ENCODE data around the gene CBX5. TPM values are rescaled to one million over a fixed set of nuclear protein-coding genes. Genes with fewer than 3 reads are reported as not detected.
A peak's percentile ranks its signal among the peaks of the same experiment; 100 is the strongest.

The CBX5 gene
- total RNA-seq, 1 donor from 2014 or later = 219 TPM

DNA sequence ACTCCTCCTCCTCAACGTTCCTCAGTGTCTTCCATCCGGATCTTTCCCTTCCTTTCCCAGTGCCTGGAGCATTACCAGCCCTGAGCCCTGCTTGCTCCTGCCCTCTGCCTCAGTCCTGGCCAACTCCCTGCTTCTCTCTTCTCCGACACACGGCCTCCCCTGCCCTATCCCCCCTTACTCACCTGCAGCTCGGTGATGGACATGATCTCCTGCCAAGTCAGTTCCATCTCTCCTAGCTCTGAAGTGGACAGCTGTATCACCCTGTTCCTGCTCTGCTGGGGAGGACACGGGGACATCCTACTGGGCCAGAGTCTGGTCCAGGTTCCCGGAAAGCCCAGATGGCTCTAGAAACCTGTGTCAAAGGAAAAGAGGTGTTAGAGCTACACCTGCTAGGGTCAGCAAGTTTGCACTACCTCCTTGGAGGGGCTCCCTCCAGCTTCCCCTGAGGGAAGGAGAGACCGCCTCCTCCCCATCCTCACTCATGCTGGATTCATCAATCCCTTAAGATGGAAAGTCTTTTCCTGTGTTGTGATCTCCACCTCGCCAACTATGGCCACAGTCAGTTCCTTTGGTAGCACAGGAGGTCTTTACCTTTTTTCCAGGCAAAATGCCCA is 15.1 kb upstream of the CBX5 start:
- Mint-ChIP-seq H3K36me3 (peaks cover 3% of the 10 kb centered on the region), H3K27ac (no peak overlapping the region), H3K27me3 (ENCODE audit: low read depth) (peaks cover 2% of the 10 kb centered on the region), H3K4me3 (no peak overlapping the region), H3K9me3 (no peaks in the 10 kb centered on the region), H3K4me1 (peaks cover 10% of the 10 kb centered on the region)
- DNase-seq (ENCODE audit: low spot score in 2 of 2, unreplicated experiment in 2 of 2) = no peak
- TF ChIP-seq, protein P1, sequence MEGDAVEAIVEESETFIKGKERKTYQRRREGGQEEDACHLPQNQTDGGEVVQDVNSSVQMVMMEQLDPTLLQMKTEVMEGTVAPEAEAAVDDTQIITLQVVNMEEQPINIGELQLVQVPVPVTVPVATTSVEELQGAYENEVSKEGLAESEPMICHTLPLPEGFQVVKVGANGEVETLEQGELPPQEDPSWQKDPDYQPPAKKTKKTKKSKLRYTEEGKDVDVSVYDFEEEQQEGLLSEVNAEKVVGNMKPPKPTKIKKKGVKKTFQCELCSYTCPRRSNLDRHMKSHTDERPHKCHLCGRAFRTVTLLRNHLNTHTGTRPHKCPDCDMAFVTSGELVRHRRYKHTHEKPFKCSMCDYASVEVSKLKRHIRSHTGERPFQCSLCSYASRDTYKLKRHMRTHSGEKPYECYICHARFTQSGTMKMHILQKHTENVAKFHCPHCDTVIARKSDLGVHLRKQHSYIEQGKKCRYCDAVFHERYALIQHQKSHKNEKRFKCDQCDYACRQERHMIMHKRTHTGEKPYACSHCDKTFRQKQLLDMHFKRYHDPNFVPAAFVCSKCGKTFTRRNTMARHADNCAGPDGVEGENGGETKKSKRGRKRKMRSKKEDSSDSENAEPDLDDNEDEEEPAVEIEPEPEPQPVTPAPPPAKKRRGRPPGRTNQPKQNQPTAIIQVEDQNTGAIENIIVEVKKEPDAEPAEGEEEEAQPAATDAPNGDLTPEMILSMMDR (IDR thresholded peaks at IDR 0.05; ENCODE audit: unreplicated experiment) = no peak

DNA sequence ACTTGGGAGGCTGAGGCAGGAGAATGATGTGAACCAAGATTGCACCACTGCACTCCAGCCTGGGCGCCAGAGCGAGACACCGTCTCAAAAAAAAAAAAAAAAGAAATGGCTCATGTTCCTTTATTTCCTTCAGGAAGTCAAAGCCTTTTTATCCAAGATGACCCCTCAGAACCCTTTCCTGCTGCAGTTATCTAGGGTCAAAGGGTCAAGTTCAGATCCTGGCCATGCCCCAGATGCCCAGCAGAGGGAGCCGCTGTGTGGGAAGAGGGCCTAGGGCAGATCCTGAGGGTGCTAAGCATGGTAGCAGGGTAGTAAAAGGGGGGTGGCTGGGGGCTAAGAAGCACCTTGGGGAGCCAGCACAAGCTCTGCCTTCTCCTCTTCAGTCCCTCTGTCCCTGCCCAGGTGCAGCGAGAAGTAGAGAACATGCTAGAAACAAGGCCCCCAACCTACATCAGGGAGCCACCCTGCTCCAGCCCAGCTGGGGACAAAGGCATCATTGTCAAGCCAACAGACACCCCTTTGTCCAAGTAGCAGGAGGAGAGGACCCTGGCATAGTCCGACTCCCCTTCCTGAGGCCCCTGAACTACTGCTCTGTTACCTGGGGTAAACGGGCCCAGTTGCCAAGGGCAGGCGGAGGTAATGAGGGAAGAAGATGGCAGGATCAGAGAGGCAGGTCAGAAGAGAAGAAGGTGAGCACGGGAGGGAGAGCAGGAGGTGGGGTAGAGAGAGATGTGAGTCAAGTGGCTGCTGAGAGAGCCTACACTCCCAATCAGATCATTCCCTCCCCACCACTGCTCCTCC is 14.4 kb upstream of the CBX5 start:
- TF ChIP-seq, protein P1 (IDR thresholded peaks at IDR 0.05; ENCODE audit: unreplicated experiment) = peak; percentile 13
- H3K9me3 Mint-ChIP-seq = no peaks in the 10 kb centered on the region
- peaks cover 4% of the 10 kb centered on the region for H3K36me3 Mint-ChIP-seq
- no peak overlapping the region for H3K4me3 Mint-ChIP-seq
- H3K27ac Mint-ChIP-seq = no peak overlapping the region
- no peak for DNase-seq (ENCODE audit: low spot score in 2 of 2, unreplicated experiment in 2 of 2)
- peaks cover 3% of the 10 kb centered on the region for H3K4me1 Mint-ChIP-seq
- no peaks in the 10 kb centered on the region for H3K27me3 Mint-ChIP-seq (ENCODE audit: low read depth)

DNA sequence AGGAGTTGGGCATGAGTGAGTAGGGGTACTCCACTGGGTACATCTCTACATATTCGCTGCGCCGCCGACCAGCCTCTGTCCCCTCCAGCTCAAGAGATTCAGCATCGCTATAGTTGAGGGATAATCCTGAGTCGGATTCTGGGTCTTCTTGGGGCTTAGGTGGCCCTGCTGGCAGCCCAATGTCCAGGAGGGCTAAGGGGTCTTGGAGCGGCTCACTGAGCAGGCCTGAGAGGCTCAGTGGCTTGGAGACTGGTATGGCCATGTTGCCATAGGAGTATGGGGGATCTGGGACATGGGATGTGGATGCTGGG is 13.0 kb upstream of the CBX5 start:
- peaks cover 3% of the 10 kb centered on the region for H3K4me1 Mint-ChIP-seq
- no peaks in the 10 kb centered on the region for H3K9me3 Mint-ChIP-seq
- H3K36me3 Mint-ChIP-seq = peaks cover 4% of the 10 kb centered on the region
- TF ChIP-seq, protein P1 (IDR thresholded peaks at IDR 0.05; ENCODE audit: unreplicated experiment) = no peak
- no peak overlapping the region for H3K27ac Mint-ChIP-seq
- no peak overlapping the region for H3K4me3 Mint-ChIP-seq
- DNase-seq (ENCODE audit: low spot score in 2 of 2, unreplicated experiment in 2 of 2) = no peak
- no peaks in the 10 kb centered on the region for H3K27me3 Mint-ChIP-seq (ENCODE audit: low read depth)

DNA sequence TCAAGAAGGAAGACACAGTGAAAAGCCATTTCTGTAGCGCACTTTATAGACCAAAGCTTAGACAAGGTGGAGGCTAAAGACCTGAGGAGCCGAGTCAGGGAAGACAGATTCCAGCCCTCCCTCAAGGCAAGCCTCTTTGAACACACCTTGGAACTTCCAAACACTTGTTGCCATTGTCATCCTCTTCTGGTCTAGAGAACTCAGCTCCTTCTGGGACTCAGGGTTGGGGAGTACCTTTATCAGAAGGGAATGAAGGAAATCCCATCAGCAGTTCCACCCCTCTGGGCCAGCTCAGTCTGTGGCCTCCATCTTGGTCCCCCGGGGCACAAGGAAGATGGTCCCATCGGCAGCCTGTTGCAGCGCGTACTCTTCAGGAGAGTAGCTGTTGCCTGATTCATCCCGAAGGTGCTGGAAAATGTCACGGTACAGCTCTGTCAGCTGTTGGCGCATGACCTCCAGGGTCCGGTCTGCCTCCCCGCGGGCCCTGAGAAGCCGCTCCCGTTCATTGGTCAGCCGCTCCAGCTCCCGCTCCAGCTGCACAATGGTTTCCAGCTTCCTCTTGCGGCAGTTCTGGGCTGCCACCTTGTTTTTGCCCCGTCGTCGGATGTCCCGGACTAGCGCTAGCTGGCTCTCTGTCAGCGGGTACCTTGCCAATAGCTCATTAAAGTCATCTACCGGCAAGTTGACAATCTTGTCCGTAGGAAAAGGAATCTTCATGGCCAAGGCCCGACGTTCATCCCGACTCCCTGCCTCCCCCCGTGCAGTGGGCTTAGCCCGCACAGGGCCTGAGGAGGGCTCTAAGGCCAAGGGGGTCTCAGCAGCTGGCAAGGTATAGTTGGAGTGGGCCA is 12.4 kb upstream of the CBX5 start:
- Mint-ChIP-seq H3K4me1 (peaks cover 3% of the 10 kb centered on the region), H3K4me3 (no peak overlapping the region), H3K27ac (no peak overlapping the region), H3K9me3 (no peaks in the 10 kb centered on the region), H3K36me3 (peaks cover 5% of the 10 kb centered on the region), H3K27me3 (ENCODE audit: low read depth) (no peaks in the 10 kb centered on the region)
- no peak for DNase-seq (ENCODE audit: low spot score in 2 of 2, unreplicated experiment in 2 of 2)
- TF ChIP-seq, protein P1 (IDR thresholded peaks at IDR 0.05; ENCODE audit: unreplicated experiment) = no peak

DNA sequence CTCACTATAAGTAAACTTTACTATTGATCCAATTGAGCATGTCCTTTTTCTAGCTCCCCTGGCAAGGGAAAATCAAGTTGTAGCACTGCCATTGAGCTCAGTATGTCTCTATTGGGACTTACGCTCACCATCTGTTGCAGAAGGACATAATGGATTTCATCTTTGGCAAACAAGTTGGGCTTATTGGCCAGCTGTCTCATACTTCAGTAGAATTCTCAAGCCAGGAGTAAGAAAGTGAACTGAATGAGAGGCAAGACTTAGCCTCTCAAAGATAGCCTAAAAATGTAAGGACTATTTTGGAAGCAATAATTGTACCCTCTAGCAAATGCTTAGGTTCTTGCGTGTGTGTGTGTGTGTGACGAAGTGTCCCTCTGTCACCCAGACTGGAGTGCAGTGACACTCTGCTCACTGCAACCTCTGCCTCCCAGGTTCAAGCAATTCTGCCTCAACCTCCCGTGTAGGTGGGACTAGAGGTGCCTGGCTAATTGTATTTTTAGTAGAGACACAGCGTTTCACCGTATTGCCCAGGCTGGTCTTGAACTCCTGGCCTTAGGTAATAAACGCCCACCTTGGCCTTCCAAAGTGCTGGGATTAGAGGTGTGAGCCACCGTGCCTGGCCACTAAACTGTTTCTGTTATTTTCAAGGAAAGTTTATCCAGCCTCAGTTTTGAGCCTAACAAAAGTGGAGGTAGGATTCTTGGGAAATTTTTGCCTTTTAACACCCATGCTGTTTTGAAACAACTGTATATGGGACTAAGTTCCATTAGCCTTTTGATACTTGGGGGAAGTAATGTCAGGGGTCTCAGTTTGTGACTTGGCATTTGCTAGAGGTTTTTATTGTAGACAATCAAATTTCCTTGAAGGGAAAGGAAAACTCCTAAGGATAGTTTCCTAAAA is 7.6 kb upstream of the CBX5 start:
- H3K27me3 Mint-ChIP-seq (ENCODE audit: low read depth) = no peaks in the 10 kb centered on the region
- peak overlapping the region; percentile 86 for H3K27ac Mint-ChIP-seq
- peaks cover 44% of the 10 kb centered on the region for H3K4me1 Mint-ChIP-seq

More for the DNA sequence above, 7.6 kb upstream of the CBX5 start:
- no peaks in the 10 kb centered on the region for H3K9me3 Mint-ChIP-seq
- no peak for DNase-seq (ENCODE audit: low spot score in 2 of 2, unreplicated experiment in 2 of 2)
- H3K4me3 Mint-ChIP-seq = no peak overlapping the region
- TF ChIP-seq, protein P1 (IDR thresholded peaks at IDR 0.05; ENCODE audit: unreplicated experiment) = no peak
- H3K36me3 Mint-ChIP-seq = peaks cover 42% of the 10 kb centered on the region
